ENCODE data around the gene PYGB.

DNA sequence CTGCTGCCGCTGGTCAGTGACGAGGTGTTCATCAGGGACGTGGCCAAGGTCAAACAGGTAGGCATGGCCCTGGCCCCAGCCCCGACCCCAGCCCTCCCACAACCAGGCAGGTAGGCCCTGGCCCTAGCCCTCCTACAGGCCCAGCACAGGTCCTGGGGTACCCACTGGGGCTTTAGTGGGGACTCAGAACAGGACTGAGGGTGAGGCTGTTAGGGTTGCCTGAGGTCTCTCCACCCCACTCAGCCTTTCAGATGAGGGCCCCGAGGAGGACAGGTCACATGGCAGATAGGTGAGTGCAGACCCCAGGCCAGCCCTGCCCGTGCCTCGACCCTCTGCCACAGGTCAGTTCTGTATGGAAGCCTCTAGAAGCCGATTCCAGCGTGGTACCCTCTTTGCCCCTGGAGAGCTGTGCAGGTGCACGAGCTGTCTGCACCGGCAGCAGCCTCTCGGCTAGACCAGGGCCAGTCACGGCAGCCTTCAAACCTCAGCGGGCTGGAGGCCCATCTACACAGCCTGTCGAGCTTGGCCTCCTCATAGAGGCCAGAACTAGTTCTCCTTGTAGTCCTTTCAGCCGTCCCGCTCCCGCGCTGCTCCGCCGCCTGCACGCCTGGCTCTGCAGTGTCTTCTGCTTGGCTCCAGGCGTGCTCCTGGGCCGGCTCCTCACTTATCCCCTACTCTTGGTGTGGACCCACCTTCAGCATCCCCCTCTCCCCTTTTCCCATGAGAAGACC is 35.5 kb downstream of the PYGB start:
- TF ChIP-seq, protein P1, sequence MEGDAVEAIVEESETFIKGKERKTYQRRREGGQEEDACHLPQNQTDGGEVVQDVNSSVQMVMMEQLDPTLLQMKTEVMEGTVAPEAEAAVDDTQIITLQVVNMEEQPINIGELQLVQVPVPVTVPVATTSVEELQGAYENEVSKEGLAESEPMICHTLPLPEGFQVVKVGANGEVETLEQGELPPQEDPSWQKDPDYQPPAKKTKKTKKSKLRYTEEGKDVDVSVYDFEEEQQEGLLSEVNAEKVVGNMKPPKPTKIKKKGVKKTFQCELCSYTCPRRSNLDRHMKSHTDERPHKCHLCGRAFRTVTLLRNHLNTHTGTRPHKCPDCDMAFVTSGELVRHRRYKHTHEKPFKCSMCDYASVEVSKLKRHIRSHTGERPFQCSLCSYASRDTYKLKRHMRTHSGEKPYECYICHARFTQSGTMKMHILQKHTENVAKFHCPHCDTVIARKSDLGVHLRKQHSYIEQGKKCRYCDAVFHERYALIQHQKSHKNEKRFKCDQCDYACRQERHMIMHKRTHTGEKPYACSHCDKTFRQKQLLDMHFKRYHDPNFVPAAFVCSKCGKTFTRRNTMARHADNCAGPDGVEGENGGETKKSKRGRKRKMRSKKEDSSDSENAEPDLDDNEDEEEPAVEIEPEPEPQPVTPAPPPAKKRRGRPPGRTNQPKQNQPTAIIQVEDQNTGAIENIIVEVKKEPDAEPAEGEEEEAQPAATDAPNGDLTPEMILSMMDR (conservative IDR thresholded peaks at IDR 0.05): no peak
- TF ChIP-seq ZFX (IDR thresholded peaks at IDR 0.05): no peak

Measured in C4-2B (cell line).